Neural progenitor cell (in vitro differentiated cells): ENCODE results near the gene RIPPLY1.

Experiments
- EZH2 ChIP-seq: fragments of 200-600 bp; sonication (generic); IDR thresholded peaks from 2 replicates; pipeline ENCODE4 v1.6.1; 2017; ENCODE audit warnings: antibody characterized with exemption, mild to moderate bottlenecking, moderate library complexity
- TF ChIP-seq, protein P1 (sequence below): fragments of 200-600 bp; sonication (generic); IDR thresholded peaks from 2 replicates; pipeline ENCODE4 v1.5.1; 2017; ENCODE audit warnings: antibody characterized with exemption, mild to moderate bottlenecking

DNA sequence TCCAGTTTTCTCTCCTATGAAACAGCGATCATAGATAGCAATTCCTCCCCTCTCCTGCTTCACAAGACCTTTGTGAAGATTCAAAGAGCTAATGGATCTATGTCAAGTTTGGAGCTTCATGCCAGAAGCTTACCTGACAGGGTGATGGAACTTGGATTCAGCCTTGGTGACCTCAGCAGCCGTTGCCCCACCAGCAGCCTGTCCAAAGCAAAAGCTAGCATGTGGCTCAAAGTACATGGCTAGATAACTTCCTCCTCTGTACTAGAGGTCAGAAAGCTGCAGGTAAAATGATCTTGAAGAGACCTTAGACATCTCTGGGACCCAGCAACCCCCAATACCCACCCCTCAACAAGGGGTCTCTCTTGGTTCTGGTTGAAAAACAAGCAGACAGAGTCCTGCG is 1.8 kb downstream of the RIPPLY1 start:
- TF ChIP-seq, protein P1, sequence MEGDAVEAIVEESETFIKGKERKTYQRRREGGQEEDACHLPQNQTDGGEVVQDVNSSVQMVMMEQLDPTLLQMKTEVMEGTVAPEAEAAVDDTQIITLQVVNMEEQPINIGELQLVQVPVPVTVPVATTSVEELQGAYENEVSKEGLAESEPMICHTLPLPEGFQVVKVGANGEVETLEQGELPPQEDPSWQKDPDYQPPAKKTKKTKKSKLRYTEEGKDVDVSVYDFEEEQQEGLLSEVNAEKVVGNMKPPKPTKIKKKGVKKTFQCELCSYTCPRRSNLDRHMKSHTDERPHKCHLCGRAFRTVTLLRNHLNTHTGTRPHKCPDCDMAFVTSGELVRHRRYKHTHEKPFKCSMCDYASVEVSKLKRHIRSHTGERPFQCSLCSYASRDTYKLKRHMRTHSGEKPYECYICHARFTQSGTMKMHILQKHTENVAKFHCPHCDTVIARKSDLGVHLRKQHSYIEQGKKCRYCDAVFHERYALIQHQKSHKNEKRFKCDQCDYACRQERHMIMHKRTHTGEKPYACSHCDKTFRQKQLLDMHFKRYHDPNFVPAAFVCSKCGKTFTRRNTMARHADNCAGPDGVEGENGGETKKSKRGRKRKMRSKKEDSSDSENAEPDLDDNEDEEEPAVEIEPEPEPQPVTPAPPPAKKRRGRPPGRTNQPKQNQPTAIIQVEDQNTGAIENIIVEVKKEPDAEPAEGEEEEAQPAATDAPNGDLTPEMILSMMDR, result no peak
- TF ChIP-seq EZH2, result no peak
